GM18907 (cell line): ENCODE measurements around the gene REV1.
"Not testable (repeated sequence)": the region's sequence is repeated elsewhere in the genome, so short reads cannot be mapped to it uniquely, and the experiment has no call there.

Experiments used
- ATAC-seq: cut with Tn5 transposase; IDR thresholded peaks from one replicate; pipeline ENCODE4 v1.9.1; 2021; ENCODE audit warnings: mild to moderate bottlenecking, moderate library complexity; ENCODE audit not compliant: unreplicated experiment

The REV1 gene

DNA sequence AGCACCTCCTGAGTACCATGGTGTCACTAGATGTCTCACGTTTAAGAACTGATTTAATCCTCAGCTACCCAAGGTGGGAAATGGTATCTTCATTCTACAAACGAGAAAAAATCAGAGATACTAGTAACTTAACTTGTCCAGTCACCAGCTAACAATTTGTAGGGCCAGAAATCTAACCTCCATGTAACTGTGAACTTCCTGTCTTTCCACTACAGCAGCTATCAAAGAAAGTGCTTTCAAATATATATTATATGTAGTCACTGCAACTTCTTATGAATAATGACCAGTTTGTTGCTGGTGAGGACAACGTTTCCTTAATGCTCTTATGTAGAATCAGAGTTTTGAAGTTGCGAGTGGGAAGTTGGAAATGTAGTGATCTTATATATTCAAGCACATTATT lies 1.9 kb downstream of the REV1 start:
- ATAC-seq: no peak

- no peak for ATAC-seq
Measured at GRCh38 chr2:99485824-99486223, 4.0 kb downstream of the REV1 start.

- ATAC-seq: no peak
Measured at GRCh38 chr2:99485411-99485810, 4.4 kb downstream of the REV1 start.

DNA sequence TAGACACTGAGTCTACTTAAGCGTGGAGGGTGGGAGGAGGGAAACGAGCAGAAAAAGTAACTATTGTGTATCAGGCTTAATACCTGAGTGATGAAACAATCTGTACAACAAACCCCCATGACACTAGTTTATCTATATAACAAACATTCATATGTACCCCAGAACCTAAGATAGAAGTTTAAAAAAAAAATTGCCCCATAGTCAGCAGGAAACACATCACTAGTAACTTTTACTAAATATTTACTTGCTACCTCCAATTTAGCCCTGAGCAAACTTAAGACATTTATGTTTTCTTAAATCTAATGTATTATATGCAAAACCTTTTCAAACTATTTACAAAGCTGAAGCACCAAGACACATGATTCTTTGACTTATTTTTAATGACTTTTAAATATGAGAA lies 5.6 kb downstream of the REV1 start:
- no peak for ATAC-seq

GRCh38 chr2:99481941-99482340 lies 7.9 kb downstream of the REV1 start:
- no peak for ATAC-seq

- ATAC-seq: no peak
Measured at GRCh38 chr2:99481527-99481926, 8.3 kb downstream of the REV1 start.

DNA sequence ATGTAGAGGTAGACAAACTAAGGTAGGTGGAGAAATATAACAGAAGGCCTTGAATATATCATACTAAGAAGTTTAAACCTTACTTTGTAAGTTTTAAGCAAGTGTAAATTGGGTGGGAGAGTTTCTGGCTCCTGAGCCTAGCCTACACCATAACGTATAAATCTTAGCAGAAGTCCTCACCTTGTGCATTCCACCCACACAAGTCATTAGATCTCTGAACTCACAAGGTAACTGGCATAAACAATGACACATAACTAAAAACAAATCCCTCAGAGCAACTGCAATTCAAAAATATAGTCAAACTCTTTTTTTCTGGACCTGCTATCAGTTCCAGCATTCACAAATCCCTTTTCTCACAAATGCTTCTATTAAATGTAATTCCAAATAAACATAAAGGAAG lies 9.4 kb downstream of the REV1 start:
- ATAC-seq: no peak

DNA sequence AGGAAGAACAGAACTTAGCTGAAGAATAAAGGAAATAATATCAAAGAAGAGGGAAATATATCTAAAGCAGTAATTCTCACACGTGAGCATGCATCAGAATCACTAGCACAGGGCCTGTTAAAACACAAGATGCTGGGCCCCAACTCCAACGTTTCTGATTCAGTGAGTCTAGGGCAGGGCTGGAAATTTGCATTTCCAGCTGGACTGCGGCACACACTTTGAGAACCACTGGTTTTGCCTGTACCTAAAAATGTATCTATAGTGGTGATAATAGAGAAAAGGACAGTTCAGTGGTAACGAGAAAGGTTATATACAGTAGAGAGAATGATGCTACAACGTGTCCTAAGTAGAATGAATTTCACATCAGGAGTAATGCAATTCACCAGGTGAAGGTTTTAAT lies 11.2 kb downstream of the REV1 start:
- ATAC-seq: no peak

- no peak for ATAC-seq
Measured at GRCh38 chr2:99477054-99477453, 12.8 kb downstream of the REV1 start.

GRCh38 chr2:99476629-99477028 lies 13.2 kb downstream of the REV1 start:
- ATAC-seq: no peak

DNA sequence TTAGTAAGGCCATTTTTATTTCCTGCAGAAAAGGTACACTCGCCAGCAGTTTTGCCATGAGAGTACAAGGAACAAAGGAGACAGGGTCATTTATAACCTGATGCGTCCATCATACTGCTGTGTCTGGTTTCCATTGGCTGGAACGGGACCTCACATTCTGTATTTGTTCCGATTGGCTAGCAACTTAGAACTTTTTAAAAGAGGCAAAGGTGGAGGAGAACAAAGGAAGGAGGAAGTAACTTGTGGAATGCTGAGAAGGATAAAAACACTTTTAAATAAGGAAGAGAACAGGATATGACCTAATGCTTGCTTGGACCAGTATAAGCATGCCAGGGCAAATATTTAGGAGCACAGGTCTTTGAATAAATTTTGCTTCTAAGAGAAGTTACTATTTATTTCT lies 14.7 kb downstream of the REV1 start:
- ATAC-seq: not testable (repeated sequence)

GRCh38 chr2:99473518-99474083 lies 16.2 kb downstream of the REV1 start:
- ATAC-seq: no peak

DNA sequence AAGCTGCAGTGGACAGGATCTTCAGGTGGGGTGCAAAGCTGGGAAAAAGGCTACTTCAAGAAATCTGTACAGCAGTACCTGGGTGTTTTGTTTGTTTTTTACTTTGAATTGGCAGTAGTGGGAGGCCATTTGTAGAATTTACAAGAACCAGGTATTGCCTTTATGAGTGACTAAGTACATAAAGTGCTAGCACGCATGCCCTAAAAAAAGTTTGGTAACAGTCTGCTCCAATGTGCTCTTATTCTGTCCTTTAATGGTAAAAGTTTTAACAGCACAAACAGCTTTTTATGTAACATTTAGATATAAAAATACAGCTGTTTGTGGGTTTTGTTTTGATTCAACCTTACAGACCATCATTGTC lies 17.2 kb downstream of the REV1 start:
- ATAC-seq: no peak

GRCh38 chr2:99471654-99472599 lies 17.9 kb downstream of the REV1 start:
- no peak for ATAC-seq

GRCh38 chr2:99470957-99471356 lies 18.9 kb downstream of the REV1 start:
- no peak for ATAC-seq

DNA sequence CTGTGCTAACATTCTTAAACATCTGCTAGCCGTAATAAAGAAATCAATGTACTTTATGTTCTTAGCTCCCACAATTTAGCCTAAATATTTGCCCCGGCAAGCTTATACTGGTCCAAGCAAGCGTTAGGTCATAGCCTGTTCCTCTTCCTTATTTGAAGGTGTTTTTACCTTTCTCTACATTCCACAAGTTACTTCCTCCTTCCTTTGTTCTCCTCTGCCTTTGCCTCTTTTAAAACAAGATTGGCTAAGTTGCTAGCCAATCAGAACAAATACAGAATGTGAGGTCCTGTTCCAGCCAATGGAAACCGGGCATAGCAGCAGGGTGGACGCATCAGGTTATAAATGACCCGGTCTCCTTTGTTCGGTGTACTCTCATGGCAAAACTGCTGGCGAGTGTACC lies 19.4 kb downstream of the REV1 start:
- not testable (repeated sequence) for ATAC-seq

GRCh38 chr2:99469394-99469793 lies 20.4 kb downstream of the REV1 start:
- ATAC-seq: no peak

DNA sequence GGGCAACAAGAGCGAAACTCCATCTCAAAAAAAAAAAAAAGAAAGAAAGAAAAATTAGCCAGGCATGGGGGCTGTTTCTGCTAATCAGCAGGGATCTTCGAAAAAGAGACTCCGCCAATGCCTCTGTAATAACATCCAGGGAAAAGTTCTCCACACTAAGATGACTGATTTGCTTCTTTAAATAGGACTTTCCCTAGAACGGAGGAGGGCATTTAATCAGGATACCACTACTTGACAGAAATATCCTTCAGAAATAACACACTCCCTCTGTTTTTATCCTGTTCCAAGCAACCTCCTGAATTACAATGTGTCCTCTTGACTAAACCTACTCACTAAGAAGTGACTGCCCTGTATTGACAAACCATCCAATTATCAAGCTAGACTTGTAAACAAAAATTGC lies 21.7 kb downstream of the REV1 start:
- no peak for ATAC-seq

DNA sequence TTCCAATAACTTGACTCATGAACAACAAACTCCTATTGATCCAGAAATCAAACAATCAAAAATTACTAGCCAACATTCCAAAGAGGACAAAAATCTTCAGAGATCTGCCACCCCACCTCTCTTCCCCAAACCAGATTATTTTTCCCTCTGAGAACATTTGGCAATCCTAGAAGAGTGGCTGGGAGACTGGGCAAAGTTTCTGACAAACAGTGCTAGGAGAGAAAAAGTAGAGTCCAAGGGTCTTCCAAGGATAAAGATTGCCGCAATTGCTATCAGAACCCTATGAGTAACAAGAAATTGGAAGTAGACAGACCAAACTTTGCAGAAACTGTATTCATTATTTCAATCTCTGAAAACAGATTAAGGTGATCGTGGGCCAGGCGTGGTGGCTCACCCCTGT lies 22.4 kb downstream of the REV1 start:
- no peak for ATAC-seq

DNA sequence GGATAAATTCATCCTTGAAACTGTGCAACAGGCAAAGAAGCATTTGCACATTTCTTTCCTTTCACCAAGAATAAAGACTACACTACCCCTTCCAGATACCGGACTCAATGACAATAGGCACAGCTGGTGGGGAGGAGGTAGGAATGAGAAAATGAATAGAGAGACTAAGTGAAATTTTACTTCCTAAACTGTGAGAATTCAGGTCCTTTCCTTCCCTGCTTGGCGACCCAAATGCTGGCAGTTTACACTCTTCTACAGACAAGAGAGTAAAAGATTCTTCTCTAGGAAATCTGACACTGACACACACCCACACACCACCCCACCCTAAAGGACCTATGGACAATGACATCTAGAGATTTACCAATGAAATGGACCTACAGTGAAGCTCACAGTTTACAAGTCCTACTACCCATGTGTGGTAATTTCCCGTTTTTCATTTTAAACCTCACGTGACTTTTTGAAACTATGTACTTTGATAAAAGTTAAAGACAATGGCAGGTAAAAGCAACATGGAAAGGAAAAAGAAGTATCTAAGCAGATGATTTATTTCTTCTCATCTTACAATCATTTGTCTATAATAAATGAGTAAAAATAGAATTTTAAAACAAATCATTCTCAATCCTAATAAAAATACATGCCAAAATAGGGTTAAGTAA lies 27.9 kb downstream of the REV1 start:
- ATAC-seq: no peak

DNA sequence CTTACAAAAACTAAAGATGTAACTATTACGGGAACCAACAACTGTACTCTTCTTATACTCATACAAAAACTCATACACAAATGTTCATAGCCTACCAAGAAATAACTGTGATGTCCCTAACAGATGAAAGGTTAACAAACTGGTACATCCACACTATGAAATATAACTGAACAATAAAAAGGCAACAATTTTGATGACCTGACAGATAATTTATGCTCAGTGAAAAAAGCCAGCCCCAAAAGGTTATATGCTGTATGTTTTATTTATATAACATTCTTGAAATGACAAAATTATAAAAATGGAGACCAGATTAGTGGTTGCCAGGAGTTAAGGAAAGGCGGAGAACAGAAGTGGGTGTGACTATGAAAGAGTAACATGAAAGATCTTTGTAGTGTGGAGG lies 31.3 kb downstream of the REV1 start:
- ATAC-seq: no peak

- ATAC-seq: no peak
Measured at GRCh38 chr2:99451686-99452085, 38.1 kb downstream of the REV1 start.
